Natural killer cell treated with Interleukin-12 subunit alpha and Interleukin-12 subunit beta and Interleukin-15 and Interleukin-18, amount 100 ng/mL, for 72 hours (primary cell): ENCODE measurements around the gene SEMA6D. TPM values are rescaled to one million over a fixed set of nuclear protein-coding genes. Genes with fewer than 3 reads are reported as not detected.

Source experiments
- ATAC-seq, 2 donors: fragments of 150-1000 bp; cut with Tn5 transposase in 1 of 2; sonication (Bioruptor Pico), chemical (Tn5 transposase) in 1 of 2; 2 replicates each; pipeline ENCODE4 v1.10.0; 2021
- DNase-seq: peaks from one replicate; pipeline ENCODE4 v3.0.0; 2022; ENCODE audit warnings: low spot score
- H3K27ac Mint-ChIP-seq, 2 donors: 1 replicate in 1 of 2; 2 replicates in 1 of 2; pipeline ENCODE4 v1.8.0; 2022; ENCODE audit warnings: mixed read lengths in 2 of 2, mild to moderate bottlenecking in 1 of 2, moderate library complexity in 1 of 2
- H3K27me3 Mint-ChIP-seq, 2 donors: 1 replicate in 1 of 2; 2 replicates in 1 of 2; pipeline ENCODE4 v1.8.0; 2022; ENCODE audit warnings: mixed read lengths in 2 of 2
- H3K36me3 Mint-ChIP-seq: one replicate; pipeline ENCODE4 v1.8.0; 2022; ENCODE audit warnings: mixed read lengths
- H3K4me1 Mint-ChIP-seq, 2 donors: 1 replicate in 1 of 2; 2 replicates in 1 of 2; pipeline ENCODE4 v1.8.0; 2022; ENCODE audit warnings: low read depth in 2 of 2, mixed read lengths in 2 of 2, mild to moderate bottlenecking in 1 of 2
- H3K4me3 Mint-ChIP-seq: one replicate; pipeline ENCODE4 v1.8.0; 2022; ENCODE audit warnings: mixed read lengths
- H3K9me3 Mint-ChIP-seq: 2 replicates; pipeline ENCODE4 v1.8.0; 2022; ENCODE audit warnings: mixed read lengths
- total RNA-seq, 2 donors: library from RNA; stranded (reverse); gene quantifications; one replicate each; pipeline ENCODE4 v1.2.3, GENCODE V29; 2022

The SEMA6D gene
- total RNA-seq, 2 donors from 2014 or later = not detected

GRCh38 chr15:47794252-47794914 lies 77.1 kb downstream of the SEMA6D start:
- no peak overlapping the region for H3K27ac Mint-ChIP-seq
- H3K27me3 Mint-ChIP-seq = peaks cover 16% of the 10 kb centered on the region in 2 donors
- H3K4me3 Mint-ChIP-seq = no peak overlapping the region
- ATAC-seq (no peak), DNase-seq (no peak)
- H3K9me3 Mint-ChIP-seq = no peaks in the 10 kb centered on the region
- no peaks in the 10 kb centered on the region for H3K36me3 Mint-ChIP-seq
- H3K4me1 Mint-ChIP-seq = no peaks in the 10 kb centered on the region

DNA sequence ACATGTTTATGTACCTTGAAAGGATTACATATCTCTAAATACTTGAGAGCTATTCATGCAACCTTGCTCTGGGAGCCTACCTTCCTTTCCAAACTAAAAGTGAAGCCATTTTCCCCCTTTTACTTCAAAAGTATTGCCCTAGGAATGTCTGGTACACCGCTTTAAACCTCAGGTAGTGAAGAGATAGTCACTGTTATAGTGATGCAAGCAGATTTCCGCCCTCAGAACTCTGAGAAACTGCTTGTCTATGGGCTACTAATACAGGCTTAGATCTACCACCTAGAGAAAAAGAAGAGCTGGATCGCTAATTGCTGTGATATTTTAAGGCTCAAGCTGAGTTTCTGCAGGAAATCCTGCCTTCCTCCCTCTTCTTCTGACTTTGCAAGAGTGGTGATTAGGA lies 78.6 kb downstream of the SEMA6D start:
- DNase-seq = no peak
- Mint-ChIP-seq H3K36me3 (no peaks in the 10 kb centered on the region), H3K4me3 (no peak overlapping the region), H3K9me3 (peaks cover 4% of the 10 kb centered on the region), H3K4me1 (no peaks in the 10 kb centered on the region), H3K27ac (no peak overlapping the region), H3K27me3 (peaks cover 16 to 19% of the 10 kb centered on the region in 2 donors)
- ATAC-seq = no peak

DNA sequence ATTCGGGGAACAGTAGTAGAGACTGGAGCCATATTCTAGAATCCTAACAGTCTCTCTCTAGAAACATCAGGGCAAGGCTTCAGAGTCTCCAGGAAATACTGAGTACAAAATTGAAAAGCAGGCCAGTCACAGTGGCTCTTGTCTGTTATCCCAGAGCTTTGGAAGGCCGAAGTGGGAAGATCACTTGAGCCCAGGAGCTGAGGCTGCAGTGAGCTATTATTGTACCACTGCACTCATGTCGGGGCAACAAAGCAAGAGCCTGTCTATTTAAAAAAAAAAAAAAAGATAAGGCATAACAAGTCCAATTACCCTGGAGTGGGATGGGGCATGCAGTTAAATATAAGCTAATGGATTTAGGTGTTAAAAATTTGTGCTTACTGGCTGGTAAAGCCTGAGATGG lies 79.0 kb downstream of the SEMA6D start:
- no peak for ATAC-seq
- peaks cover 4% of the 10 kb centered on the region for H3K9me3 Mint-ChIP-seq
- H3K4me3 Mint-ChIP-seq = no peak overlapping the region
- H3K27ac Mint-ChIP-seq = no peak overlapping the region
- H3K36me3 Mint-ChIP-seq = no peaks in the 10 kb centered on the region
- peaks cover 16 to 21% of the 10 kb centered on the region in 2 donors for H3K27me3 Mint-ChIP-seq
- no peaks in the 10 kb centered on the region for H3K4me1 Mint-ChIP-seq
- DNase-seq = no peak

- Mint-ChIP-seq H3K36me3 (no peaks in the 10 kb centered on the region), H3K27me3 (peaks cover 16 to 21% of the 10 kb centered on the region in 2 donors), H3K9me3 (peaks cover 4% of the 10 kb centered on the region), H3K4me3 (no peak overlapping the region), H3K4me1 (no peaks in the 10 kb centered on the region), H3K27ac (no peak overlapping the region)
- ATAC-seq = no peak
- no peak for DNase-seq
Observed at GRCh38 chr15:47796830-47797229, 79.5 kb downstream of the SEMA6D start.

- peaks cover 0 to 8% of the 10 kb centered on the region in 2 donors for H3K27me3 Mint-ChIP-seq
- ATAC-seq = no peak
- H3K4me3 Mint-ChIP-seq = no peak overlapping the region
- no peak overlapping the region for H3K27ac Mint-ChIP-seq
- no peak for DNase-seq
- H3K9me3 Mint-ChIP-seq = peaks cover 4% of the 10 kb centered on the region
- no peaks in the 10 kb centered on the region for H3K36me3 Mint-ChIP-seq
- H3K4me1 Mint-ChIP-seq = no peaks in the 10 kb centered on the region
Observed at GRCh38 chr15:47801522-47801921, 84.2 kb downstream of the SEMA6D start.

DNA sequence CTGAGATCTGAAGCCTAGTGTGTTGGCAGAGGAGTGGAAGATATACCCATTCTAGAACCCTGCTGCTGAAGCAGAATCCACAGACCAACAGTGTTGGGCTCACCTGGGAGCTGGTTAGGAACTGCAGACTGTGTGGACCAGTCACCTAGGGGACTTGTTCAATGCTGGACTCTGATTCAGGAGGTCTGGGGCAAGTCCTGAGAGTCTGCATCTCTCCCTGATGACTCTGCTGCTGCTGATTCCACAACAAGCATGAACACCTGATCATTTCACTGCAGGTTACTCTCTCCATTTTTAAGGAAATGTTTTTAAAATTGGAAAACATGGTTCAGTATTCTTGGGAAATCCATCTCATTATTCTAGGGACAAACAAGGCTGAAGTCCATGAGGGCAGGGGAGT lies 84.9 kb downstream of the SEMA6D start:
- Mint-ChIP-seq H3K9me3 (peaks cover 4% of the 10 kb centered on the region), H3K27me3 (peaks cover 0 to 10% of the 10 kb centered on the region in 2 donors), H3K27ac (no peak overlapping the region), H3K4me3 (no peak overlapping the region), H3K4me1 (no peaks in the 10 kb centered on the region), H3K36me3 (no peaks in the 10 kb centered on the region)
- no peak for ATAC-seq
- DNase-seq = no peak

GRCh38 chr15:47803767-47804166 lies 86.5 kb downstream of the SEMA6D start:
- peaks cover 4% of the 10 kb centered on the region for H3K9me3 Mint-ChIP-seq
- no peak overlapping the region for H3K27ac Mint-ChIP-seq
- ATAC-seq = no peak
- H3K36me3 Mint-ChIP-seq = no peaks in the 10 kb centered on the region
- DNase-seq = no peak
- H3K4me3 Mint-ChIP-seq = no peak overlapping the region
- H3K27me3 Mint-ChIP-seq = peaks cover 0 to 13% of the 10 kb centered on the region in 2 donors
- no peaks in the 10 kb centered on the region for H3K4me1 Mint-ChIP-seq

GRCh38 chr15:47804733-47805132 lies 87.4 kb downstream of the SEMA6D start:
- peaks cover 4% of the 10 kb centered on the region for H3K9me3 Mint-ChIP-seq
- no peak overlapping the region for H3K27ac Mint-ChIP-seq
- no peaks in the 10 kb centered on the region for H3K36me3 Mint-ChIP-seq
- H3K4me3 Mint-ChIP-seq = no peak overlapping the region
- H3K4me1 Mint-ChIP-seq = no peaks in the 10 kb centered on the region
- peaks cover 0 to 13% of the 10 kb centered on the region in 2 donors for H3K27me3 Mint-ChIP-seq
- ATAC-seq (no peak), DNase-seq (no peak)

GRCh38 chr15:47806008-47806407 lies 88.7 kb downstream of the SEMA6D start:
- DNase-seq (no peak), ATAC-seq (no peak)
- Mint-ChIP-seq H3K36me3 (no peaks in the 10 kb centered on the region), H3K4me1 (peaks cover 0 to 3% of the 10 kb centered on the region in 2 donors), H3K9me3 (no peaks in the 10 kb centered on the region), H3K27me3 (peaks cover 0 to 8% of the 10 kb centered on the region in 2 donors), H3K27ac (no peak overlapping the region), H3K4me3 (no peak overlapping the region)

- no peak for DNase-seq
- Mint-ChIP-seq H3K27me3 (peaks cover 0 to 5% of the 10 kb centered on the region in 2 donors), H3K36me3 (no peaks in the 10 kb centered on the region), H3K4me3 (no peak overlapping the region), H3K27ac (no peak overlapping the region), H3K9me3 (no peaks in the 10 kb centered on the region), H3K4me1 (peaks cover 25 to 37% of the 10 kb centered on the region in 2 donors)
- ATAC-seq = no peak
Observed at GRCh38 chr15:47811172-47811571, 93.9 kb downstream of the SEMA6D start.

- no peaks in the 10 kb centered on the region for H3K36me3 Mint-ChIP-seq
- no peaks in the 10 kb centered on the region for H3K9me3 Mint-ChIP-seq
- ATAC-seq = peak; percentile 57 to 75
- no peak for DNase-seq
- peaks cover 25 to 37% of the 10 kb centered on the region in 2 donors for H3K4me1 Mint-ChIP-seq
- no peak overlapping the region for H3K27ac Mint-ChIP-seq
- H3K27me3 Mint-ChIP-seq = peaks cover 0 to 2% of the 10 kb centered on the region in 2 donors
- H3K4me3 Mint-ChIP-seq = no peak overlapping the region
Observed at GRCh38 chr15:47812470-47812999, 95.2 kb downstream of the SEMA6D start.

GRCh38 chr15:47813748-47814384 lies 96.6 kb downstream of the SEMA6D start:
- no peak for DNase-seq
- ATAC-seq = peak; percentile 81 to 84
- Mint-ChIP-seq H3K9me3 (no peaks in the 10 kb centered on the region), H3K4me1 (peaks cover 25 to 37% of the 10 kb centered on the region in 2 donors), H3K36me3 (no peaks in the 10 kb centered on the region), H3K4me3 (peak overlapping the region; percentile 52), H3K27me3 (no peaks in the 10 kb centered on the region), H3K27ac (peak overlapping the region; percentile 1 to 24)

GRCh38 chr15:47814620-47815019 lies 97.3 kb downstream of the SEMA6D start:
- H3K36me3 Mint-ChIP-seq = no peaks in the 10 kb centered on the region
- H3K4me1 Mint-ChIP-seq = peaks cover 25 to 37% of the 10 kb centered on the region in 2 donors
- H3K27me3 Mint-ChIP-seq = no peaks in the 10 kb centered on the region
- DNase-seq (no peak), ATAC-seq (no peak)
- peak overlapping the region; percentile 52 for H3K4me3 Mint-ChIP-seq
- H3K9me3 Mint-ChIP-seq = no peaks in the 10 kb centered on the region
- H3K27ac Mint-ChIP-seq = peak overlapping the region in 1 of 2 donors; percentile 1

- Mint-ChIP-seq H3K9me3 (no peaks in the 10 kb centered on the region), H3K27ac (no peak overlapping the region), H3K4me1 (peaks cover 15 to 20% of the 10 kb centered on the region in 2 donors), H3K36me3 (no peaks in the 10 kb centered on the region), H3K27me3 (peaks cover 0 to 8% of the 10 kb centered on the region in 2 donors), H3K4me3 (no peak overlapping the region)
- DNase-seq (no peak), ATAC-seq (no peak)
Observed at GRCh38 chr15:47817969-47818548, 100.8 kb downstream of the SEMA6D start.
